Hindlimb muscle (tissue), 1 donor: ENCODE measurements around the gene PRKG2. TPM values are rescaled to one million over a fixed set of nuclear protein-coding genes. Genes with fewer than 3 reads are reported as not detected.
"Not testable (repeated sequence)": the region's sequence is repeated elsewhere in the genome, so short reads cannot be mapped to it uniquely, and the experiment has no call there.

Source experiments
- DNase-seq: peaks from one replicate; pipeline ENCODE4 v3.0.0-alpha.2; 2013
- polyA plus RNA-seq: library from polyadenylated mRNA; unstranded; fragments of 120-200 nt; gene quantifications from one replicate; pipeline ENCODE4 v1.2.1, GENCODE V29; 2013; ENCODE audit not compliant: insufficient read length

Gene PRKG2
- polyA plus RNA-seq, 1 donor = 0.40 TPM

DNA sequence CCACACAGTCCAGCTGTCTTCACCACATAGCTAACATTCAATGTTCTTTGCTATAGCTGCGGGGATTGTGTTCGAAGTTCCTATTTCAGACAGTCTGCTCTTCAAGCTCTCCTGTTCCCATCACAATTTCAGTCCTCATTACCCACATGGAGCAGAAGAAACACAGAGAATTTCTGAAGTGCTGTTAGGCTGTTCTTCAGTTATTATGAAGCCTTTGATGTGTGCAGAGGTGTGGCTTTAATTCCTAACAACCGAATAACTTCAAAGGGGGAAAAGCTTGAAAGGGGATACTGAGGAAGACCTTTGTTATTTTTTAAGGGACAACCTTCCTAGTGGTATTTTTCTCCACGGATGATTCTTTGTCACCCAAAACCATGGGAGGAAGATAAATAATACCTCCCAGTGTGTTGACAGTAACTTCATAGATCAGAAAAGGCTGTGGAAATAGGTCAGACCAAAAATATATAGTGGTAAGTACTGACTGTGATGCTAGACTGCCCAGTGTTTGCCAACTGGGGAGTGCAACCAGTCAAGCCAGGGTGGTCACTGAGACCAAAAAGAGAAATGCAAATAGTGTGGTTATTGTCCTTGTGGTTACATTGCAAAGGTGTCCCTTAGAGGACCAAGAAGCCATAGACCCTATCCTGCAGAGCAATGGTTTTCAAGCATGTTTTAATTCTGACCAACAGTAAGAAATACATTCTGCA is 52.1 kb downstream of the PRKG2 start:
- no peak for DNase-seq

GRCh38 chr4:81153714-81154323 is 61.2 kb downstream of the PRKG2 start:
- not testable (repeated sequence) for DNase-seq

GRCh38 chr4:81152839-81153713 is 61.9 kb downstream of the PRKG2 start:
- no peak for DNase-seq

GRCh38 chr4:81149976-81150375 is 65.0 kb downstream of the PRKG2 start:
- no peak for DNase-seq

DNA sequence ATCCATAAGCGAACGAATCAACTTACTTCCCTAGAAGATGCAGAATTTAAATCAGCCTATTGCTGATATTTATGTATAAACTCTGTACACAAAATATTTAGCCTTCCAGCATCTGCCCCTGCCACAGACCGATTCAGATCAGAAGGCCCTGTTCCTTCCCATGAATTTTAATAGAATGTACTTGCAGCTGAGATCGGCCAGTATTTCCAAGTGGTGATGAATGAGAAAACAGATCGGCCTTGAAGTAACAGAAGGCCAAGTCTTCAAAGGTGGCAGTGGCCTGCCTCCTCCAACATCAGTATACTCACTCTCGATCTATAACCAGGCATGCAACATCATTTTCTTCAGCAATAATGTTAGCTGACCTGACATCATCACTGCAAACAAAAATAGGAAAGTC is 66.4 kb downstream of the PRKG2 start:
- DNase-seq = no peak

GRCh38 chr4:81146466-81146865 is 68.6 kb downstream of the PRKG2 start:
- DNase-seq = no peak

- no peak for DNase-seq
These were observed 71.8 kb downstream of the PRKG2 start for GRCh38 chr4:81143183-81143582.

DNA sequence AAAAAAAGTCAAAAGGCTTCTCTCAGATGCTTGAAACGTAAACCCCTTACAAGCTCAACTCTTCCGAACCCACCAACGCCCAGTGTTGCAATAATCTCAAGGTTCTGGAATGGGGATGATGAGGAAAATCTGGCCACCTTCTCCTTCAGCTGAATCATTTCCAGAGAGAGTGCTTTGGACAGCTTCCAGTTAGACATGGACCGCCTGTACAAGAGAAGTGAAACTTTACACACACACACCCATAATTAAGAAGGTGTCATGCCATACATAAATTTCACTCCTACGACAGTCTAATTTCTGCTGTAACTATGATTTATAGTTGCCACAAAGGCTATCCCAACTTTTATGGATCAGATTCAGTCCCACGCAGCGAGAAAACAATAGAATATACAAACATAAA is 72.3 kb downstream of the PRKG2 start:
- DNase-seq = no peak

DNA sequence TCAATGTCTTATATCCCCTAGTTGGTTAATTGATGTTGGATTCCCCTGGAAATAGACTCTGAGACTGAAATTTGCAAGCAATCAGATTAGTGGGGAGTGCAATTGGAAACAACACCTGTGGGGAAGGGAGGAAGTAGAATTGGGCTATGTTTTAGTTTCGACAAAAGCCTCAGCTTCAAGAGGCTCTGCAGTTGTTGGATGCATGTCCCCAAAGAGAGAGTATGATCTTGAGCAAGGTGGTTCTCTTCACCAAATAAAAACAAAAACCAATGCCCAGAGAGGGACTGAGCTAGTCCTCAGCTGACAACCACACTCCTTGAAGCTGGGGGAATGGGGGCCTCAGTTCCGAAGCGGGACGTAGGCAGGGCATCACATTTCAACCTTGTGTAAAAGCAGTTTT is 77.1 kb downstream of the PRKG2 start:
- DNase-seq = no peak

DNA sequence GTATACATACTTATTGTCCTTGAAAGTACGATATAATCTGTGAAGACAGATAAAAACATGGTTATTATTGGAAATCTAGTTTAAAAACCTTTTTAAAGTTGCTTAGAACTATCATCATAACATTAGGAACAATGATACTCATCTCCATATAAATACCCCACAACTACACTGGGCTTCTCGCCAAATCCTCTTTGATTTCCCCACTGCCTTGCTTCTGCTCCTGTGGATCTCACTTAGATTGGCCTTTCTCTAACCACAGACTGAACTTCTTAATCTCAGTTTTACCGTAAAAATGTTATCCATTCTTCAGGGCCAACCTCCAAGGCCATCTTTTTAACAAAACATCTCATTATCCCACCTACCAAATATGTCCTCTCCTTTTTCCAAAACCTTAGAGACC is 77.6 kb downstream of the PRKG2 start:
- no peak for DNase-seq

GRCh38 chr4:81136161-81136905 is 78.7 kb downstream of the PRKG2 start:
- peak; percentile 77 for DNase-seq

- DNase-seq = no peak
These were observed 79.5 kb downstream of the PRKG2 start for GRCh38 chr4:81135501-81135900.

- DNase-seq = no peak
These were observed 83.5 kb downstream of the PRKG2 start for GRCh38 chr4:81131563-81131962.

GRCh38 chr4:81131066-81131465 is 84.0 kb downstream of the PRKG2 start:
- DNase-seq = no peak

- no peak for DNase-seq
These were observed 84.5 kb downstream of the PRKG2 start for GRCh38 chr4:81130569-81130968.

DNA sequence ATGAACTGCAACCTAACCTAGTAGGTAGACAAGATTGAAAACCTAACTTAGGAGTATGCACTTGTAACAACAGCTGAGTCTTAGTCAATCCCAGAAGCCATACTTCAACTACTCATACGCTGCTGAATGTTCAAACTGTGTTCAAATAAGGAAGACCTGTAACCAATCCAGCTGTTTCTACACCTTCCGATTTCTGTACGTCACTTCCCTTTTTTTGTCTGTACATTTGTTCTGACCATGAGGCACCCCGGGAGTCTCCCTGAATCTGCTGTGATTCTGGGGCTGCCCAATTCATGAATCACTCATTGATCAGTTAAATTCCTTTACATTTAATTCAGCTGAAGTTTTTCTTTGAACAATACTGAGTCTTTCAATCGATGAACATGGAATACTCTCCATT is 95.0 kb downstream of the PRKG2 start:
- DNase-seq = no peak

GRCh38 chr4:81118086-81118485 is 96.9 kb downstream of the PRKG2 start:
- DNase-seq = no peak

DNA sequence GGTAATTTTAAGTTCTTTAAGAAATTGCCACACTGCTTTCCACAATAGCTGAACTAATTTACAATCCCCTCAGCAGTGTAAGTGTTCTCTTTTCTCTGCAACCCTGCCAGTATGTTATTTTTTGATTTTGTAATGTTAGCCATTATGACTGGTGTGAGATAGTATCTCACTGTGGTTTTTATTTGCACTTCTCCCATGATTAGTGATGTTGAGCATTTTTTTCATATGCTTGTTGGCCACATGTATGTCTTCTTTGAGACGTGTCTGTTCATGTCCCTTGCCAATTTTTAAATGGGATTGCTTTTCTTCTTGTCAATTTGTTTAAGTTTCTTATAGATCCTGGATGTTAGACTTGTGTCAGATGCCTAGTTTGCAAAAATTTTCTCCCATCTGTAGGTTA is 98.5 kb downstream of the PRKG2 start:
- DNase-seq = no peak

GRCh38 chr4:81113024-81113423 is 102.0 kb downstream of the PRKG2 start:
- DNase-seq = no peak

- no peak for DNase-seq
These were observed 105.7 kb downstream of the PRKG2 start for GRCh38 chr4:81109356-81109755.

GRCh38 chr4:81106150-81106549 is 108.9 kb downstream of the PRKG2 start:
- DNase-seq = no peak

DNA sequence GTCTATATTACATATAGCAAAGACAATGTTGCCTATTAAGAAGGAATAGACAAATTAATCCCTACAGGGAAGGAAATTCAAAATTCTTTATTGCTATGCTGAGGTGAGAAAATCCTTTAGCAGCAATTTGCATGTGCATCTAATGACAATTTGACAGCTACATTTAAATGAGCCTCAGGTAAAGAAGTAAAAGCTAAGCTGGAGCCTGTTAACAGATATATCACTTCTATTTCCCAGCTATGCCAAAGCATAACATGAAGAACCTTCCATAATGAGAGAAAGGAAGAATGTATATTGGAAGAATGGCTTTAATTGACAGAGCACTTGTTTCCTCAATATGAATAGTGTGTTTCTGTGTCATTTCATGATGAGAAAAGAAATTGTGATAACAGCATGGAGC is 112.9 kb downstream of the PRKG2 start:
- no peak for DNase-seq

GRCh38 chr4:81096566-81096965 is 118.5 kb downstream of the PRKG2 start:
- DNase-seq = no peak
